GM12865 (cell line): ENCODE data around the gene TMEM234.

Experiments
- DNase-seq: peaks from one replicate; pipeline ENCODE4 v3.0.0; 2010; ENCODE audit warnings: low read depth
- H3K4me3 ChIP-seq: 2 replicates; pipeline ENCODE4 v1.5.1; 2011; ENCODE audit warnings: mild to moderate bottlenecking, low read depth, low read length, control low read depth
- TF ChIP-seq, protein P1 (sequence below): IDR thresholded peaks from 2 replicates; pipeline ENCODE4 v1.5.1; 2011; ENCODE audit warnings: low read length, control low read depth, low read depth, inconsistent platforms; ENCODE audit not compliant: insufficient read depth; ENCODE audit errors: missing control alignments

Gene TMEM234

GRCh38 chr1:32223683-32224082 is 1.5 kb upstream of the TMEM234 start:
- TF ChIP-seq, protein P1, sequence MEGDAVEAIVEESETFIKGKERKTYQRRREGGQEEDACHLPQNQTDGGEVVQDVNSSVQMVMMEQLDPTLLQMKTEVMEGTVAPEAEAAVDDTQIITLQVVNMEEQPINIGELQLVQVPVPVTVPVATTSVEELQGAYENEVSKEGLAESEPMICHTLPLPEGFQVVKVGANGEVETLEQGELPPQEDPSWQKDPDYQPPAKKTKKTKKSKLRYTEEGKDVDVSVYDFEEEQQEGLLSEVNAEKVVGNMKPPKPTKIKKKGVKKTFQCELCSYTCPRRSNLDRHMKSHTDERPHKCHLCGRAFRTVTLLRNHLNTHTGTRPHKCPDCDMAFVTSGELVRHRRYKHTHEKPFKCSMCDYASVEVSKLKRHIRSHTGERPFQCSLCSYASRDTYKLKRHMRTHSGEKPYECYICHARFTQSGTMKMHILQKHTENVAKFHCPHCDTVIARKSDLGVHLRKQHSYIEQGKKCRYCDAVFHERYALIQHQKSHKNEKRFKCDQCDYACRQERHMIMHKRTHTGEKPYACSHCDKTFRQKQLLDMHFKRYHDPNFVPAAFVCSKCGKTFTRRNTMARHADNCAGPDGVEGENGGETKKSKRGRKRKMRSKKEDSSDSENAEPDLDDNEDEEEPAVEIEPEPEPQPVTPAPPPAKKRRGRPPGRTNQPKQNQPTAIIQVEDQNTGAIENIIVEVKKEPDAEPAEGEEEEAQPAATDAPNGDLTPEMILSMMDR: no peak
- peak overlapping the region; percentile 13; the same call in 1 of the 2 replicates for H3K4me3 ChIP-seq
- DNase-seq: no peak

GRCh38 chr1:32221581-32221979 is 573 bp downstream of the TMEM234 start:
- H3K4me3 ChIP-seq: peak overlapping the region; percentile 89
- TF ChIP-seq, protein P1: no peak
- DNase-seq: no peak

GRCh38 chr1:32220746-32221580 is 1.2 kb downstream of the TMEM234 start:
- H3K4me3 ChIP-seq: peak overlapping the region; percentile 89
- peak; percentile 49 for DNase-seq
- TF ChIP-seq, protein P1: no peak

DNA sequence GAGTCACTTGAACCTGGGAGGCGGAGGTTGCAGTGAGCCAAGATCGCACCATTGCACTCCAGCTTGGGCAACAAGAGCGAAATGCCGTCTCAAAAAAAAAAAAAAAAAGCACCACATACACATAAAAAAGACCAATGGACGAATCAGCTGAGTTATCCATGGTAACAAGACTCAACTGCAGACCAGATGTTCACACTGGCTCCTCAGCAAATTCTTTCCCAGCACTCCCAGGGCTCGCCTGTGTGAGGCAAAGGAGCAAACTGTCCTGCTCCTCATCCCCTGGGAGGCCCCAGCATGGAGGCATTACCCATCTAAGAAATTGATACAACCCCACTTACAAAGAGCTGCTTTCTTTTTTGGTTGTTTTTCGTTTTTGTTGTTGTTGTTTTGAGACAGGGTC is 3.1 kb downstream of the TMEM234 start:
- TF ChIP-seq, protein P1: no peak

DNA sequence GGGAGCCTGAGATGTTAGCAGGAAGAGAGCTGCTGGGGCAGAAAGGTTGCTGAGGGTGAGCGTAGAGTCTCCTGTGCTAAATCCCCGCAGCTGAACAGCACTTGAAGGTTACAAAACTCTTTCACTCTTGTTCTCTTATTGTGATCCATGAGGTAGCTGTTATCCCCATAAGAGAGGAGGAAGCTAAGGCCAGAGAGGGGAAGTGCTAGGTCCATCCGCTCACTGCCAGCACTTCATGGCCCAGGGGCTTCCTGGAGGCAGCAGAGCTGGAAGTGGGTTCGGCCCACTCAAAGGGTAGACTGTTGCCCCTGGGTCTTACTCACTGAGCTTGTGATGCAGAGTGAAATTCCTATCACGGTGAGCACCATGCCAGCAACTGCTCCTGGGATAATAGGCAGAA is 5.6 kb downstream of the TMEM234 start:
- TF ChIP-seq, protein P1: no peak
- DNase-seq: no peak
- no peak overlapping the region for H3K4me3 ChIP-seq

More for the DNA sequence above, 3.1 kb downstream of the TMEM234 start:
- no peak for DNase-seq
- no peak overlapping the region for H3K4me3 ChIP-seq

- H3K4me3 ChIP-seq: no peak overlapping the region
- TF ChIP-seq, protein P1: peak; percentile 79
- DNase-seq: peak; percentile 69
These were observed 6.3 kb downstream of the TMEM234 start for GRCh38 chr1:32215629-32216480.
